MCF 10A (cell line): ENCODE measurements around the gene RDH11. TPM values are rescaled to one million over a fixed set of nuclear protein-coding genes. Genes with fewer than 3 reads are reported as not detected.

Source experiments
- BruUV-seq: library from RNA; stranded (reverse); fragments of 400-500 nt; replicated peaks from 2 replicates; lab custom pipeline; 2021; lab: Mats Ljungman, UMichigan
- CTCF ChIA-PET: fragments of 300-600 bp; sonication (Branson Sonifier 250); formaldehyde crosslinking; extraction: SDS; loops from one replicate; lab custom pipeline; 2021; ENCODE audit warnings: antibody characterized with exemption, inconsistent platforms; lab: Yijun Ruan, JAX
- POLR2A ChIA-PET: fragments of 300-600, 350-650 bp; sonication (Branson Sonifier 250); formaldehyde crosslinking; extraction: SDS; loops from one replicate; lab custom pipeline; 2020; ENCODE audit warnings: antibody characterized with exemption, inconsistent platforms; lab: Yijun Ruan, JAX
- DNase-seq: peaks from one replicate; pipeline ENCODE4 v3.0.0-alpha.2; 2018; ENCODE audit not compliant: unreplicated experiment
- H3K27ac Mint-ChIP-seq: one replicate; pipeline ENCODE4 v1.8.0; 2022; ENCODE audit warnings: mild to moderate bottlenecking, low read depth, mixed read lengths; ENCODE audit not compliant: unreplicated experiment
- H3K27me3 Mint-ChIP-seq: one replicate; pipeline ENCODE4 v1.8.0; 2022; ENCODE audit warnings: mixed read lengths; ENCODE audit not compliant: insufficient read depth, unreplicated experiment
- H3K36me3 Mint-ChIP-seq: one replicate; pipeline ENCODE4 v1.8.0; 2022; ENCODE audit warnings: mild to moderate bottlenecking, moderate library complexity, mixed read lengths; ENCODE audit not compliant: insufficient read depth, unreplicated experiment
- H3K4me1 Mint-ChIP-seq: one replicate; pipeline ENCODE4 v1.8.0; 2022; ENCODE audit warnings: mixed read lengths; ENCODE audit not compliant: insufficient read depth, unreplicated experiment
- H3K4me3 Mint-ChIP-seq: one replicate; pipeline ENCODE4 v1.8.0; 2022; ENCODE audit warnings: mild to moderate bottlenecking, moderate library complexity, mixed read lengths; ENCODE audit not compliant: unreplicated experiment
- H3K9me3 Mint-ChIP-seq: one replicate; pipeline ENCODE4 v1.8.0; 2022; ENCODE audit warnings: mixed read lengths; ENCODE audit not compliant: unreplicated experiment
- intact Hi-C: fragments of 100-400 bp; cut with micrococcal nuclease; formaldehyde crosslinking; loops from 2 replicates; pipeline ENCODE4 v1.14.1; 2022
- total RNA-seq: library from RNA; stranded (reverse); gene quantifications from 2 replicates; pipeline ENCODE4 v1.2.3, GENCODE V29; 2022
- TF ChIP-seq, protein P1 (sequence below): fragments of 200-600 bp; IDR thresholded peaks from one replicate; pipeline ENCODE4 v1.8.0; 2022; ENCODE audit warnings: antibody characterized with exemption, mild to moderate bottlenecking; ENCODE audit not compliant: unreplicated experiment

Gene RDH11
- total RNA-seq, 1 experiment from 2014 or later = 40.9 TPM

DNA sequence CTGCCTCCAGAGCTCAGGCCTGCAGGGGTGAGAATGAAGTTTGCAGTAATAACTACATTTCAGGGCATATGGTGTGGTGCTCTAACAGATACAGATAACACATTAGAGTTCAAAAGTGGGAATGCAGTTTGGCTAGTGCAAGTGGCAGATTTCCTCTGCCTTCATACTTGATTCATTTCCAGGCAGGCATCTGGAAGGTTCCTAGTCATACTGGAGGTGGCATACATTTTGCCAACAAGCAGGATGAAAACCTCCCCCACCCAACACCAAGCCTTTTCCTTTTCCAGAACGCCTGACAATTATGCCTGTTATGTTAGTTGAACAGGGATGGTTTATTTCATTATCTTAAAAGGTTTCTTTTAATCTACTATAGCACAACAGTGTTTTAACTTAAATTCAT, 45.4 kb downstream of the RDH11 start:
- DNase-seq = no peak
- H3K27ac Mint-ChIP-seq = peak overlapping the region; percentile 93
- no peak overlapping the region for H3K4me3 Mint-ChIP-seq
- ChIA-PET POLR2A (interaction anchor here (0.6 to 1.7 kb wide), 9 partner anchors 10 to 1142 kb away, joined by 3 to 8 read pairs (median 3); no protein-coding TSS in a partner anchor), CTCF (interaction anchor here (0.5 to 1.8 kb wide), 5 partner anchors 11 to 50 kb away, joined by 3 to 7 read pairs (median 4); no protein-coding TSS in a partner anchor)
- peaks cover 16% of the 10 kb centered on the region for H3K4me1 Mint-ChIP-seq
- no peaks in the 10 kb centered on the region for H3K27me3 Mint-ChIP-seq
- no peaks in the 10 kb centered on the region for H3K9me3 Mint-ChIP-seq
- peaks cover 58% of the 10 kb centered on the region for H3K36me3 Mint-ChIP-seq
- TF ChIP-seq, protein P1, sequence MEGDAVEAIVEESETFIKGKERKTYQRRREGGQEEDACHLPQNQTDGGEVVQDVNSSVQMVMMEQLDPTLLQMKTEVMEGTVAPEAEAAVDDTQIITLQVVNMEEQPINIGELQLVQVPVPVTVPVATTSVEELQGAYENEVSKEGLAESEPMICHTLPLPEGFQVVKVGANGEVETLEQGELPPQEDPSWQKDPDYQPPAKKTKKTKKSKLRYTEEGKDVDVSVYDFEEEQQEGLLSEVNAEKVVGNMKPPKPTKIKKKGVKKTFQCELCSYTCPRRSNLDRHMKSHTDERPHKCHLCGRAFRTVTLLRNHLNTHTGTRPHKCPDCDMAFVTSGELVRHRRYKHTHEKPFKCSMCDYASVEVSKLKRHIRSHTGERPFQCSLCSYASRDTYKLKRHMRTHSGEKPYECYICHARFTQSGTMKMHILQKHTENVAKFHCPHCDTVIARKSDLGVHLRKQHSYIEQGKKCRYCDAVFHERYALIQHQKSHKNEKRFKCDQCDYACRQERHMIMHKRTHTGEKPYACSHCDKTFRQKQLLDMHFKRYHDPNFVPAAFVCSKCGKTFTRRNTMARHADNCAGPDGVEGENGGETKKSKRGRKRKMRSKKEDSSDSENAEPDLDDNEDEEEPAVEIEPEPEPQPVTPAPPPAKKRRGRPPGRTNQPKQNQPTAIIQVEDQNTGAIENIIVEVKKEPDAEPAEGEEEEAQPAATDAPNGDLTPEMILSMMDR = no peak
- no TSS peak for BruUV-seq
- intact Hi-C loops = no loop called here

DNA sequence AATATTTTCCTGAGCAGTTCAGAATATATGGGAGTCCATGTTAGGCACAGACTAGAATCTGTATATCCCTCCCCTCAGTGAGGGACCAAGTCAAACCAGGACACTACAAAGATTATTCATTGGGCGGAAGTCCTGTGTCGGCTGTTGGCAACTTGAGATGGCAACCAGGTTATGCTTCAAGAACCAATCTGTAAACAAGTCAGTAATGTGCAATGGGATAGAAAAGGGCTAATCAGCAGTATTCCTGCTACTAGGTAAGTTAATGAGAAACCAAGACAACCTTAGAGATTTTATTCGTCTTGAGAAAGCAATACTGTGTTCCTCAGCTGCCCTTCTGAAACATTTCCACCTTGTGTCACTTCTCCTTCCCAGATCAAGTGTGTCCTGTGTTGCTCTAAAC, 49.4 kb downstream of the RDH11 start:
- no peaks in the 10 kb centered on the region for H3K27me3 Mint-ChIP-seq
- no peak overlapping the region for H3K27ac Mint-ChIP-seq
- CTCF ChIA-PET = no interaction called here
- TF ChIP-seq, protein P1 = no peak
- no TSS peak for BruUV-seq
- intact Hi-C loops = no loop called here
- H3K4me3 Mint-ChIP-seq = no peak overlapping the region
- POLR2A ChIA-PET = no interaction called here
- H3K36me3 Mint-ChIP-seq = peaks cover 46% of the 10 kb centered on the region
- no peak for DNase-seq
- H3K9me3 Mint-ChIP-seq = no peaks in the 10 kb centered on the region
- H3K4me1 Mint-ChIP-seq = peaks cover 13% of the 10 kb centered on the region

DNA sequence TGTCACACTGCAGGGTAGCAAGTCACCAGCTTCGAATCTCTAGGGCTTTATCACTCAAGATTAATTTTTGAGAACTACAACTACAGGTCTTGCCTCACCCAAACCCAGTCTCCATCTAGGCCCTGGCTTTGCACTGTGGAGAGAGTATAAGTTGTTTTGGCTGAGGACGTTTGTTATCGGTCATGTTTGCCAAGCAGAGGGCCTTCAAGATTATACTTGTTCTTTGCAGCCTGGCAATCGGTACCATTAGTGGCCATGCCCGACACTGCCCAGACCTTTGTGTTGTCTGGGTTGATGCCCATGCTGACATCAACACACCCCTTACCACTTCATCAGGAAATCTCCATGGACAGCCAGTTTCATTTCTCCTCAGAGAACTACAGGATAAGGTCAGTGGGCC, 50.1 kb downstream of the RDH11 start:
- DNase-seq = no peak
- H3K27ac Mint-ChIP-seq = no peak overlapping the region
- POLR2A ChIA-PET = interaction anchor here (1.0 kb wide), 1 partner anchor 27 kb away, joined by 3 read pairs; no protein-coding TSS in a partner anchor
- H3K36me3 Mint-ChIP-seq = peaks cover 38% of the 10 kb centered on the region
- peaks cover 6% of the 10 kb centered on the region for H3K4me1 Mint-ChIP-seq
- CTCF ChIA-PET = no interaction called here
- intact Hi-C loops = no loop called here
- TF ChIP-seq, protein P1 = no peak
- H3K9me3 Mint-ChIP-seq = no peaks in the 10 kb centered on the region
- H3K27me3 Mint-ChIP-seq = no peaks in the 10 kb centered on the region
- no peak overlapping the region for H3K4me3 Mint-ChIP-seq
- no TSS peak for BruUV-seq

DNA sequence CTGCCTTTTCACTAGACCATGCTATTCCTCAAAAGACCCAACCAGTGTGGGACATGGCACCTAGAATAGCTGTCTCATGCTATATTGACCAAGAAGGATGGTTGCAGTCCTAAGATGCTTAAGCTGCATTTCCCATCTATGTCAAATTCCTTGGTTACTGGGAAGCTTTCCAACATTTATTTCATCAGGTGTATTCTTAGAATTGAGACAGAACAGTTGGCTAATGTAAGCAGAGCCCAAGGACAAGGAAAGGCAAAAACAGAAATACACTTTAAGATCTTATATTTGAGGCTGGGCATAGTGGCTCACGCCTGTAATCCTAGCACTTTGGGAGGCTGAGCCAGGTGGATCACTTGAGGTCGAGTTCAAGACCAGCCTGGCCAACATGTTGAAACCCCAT, 51.1 kb downstream of the RDH11 start:
- intact Hi-C loops = no loop called here
- DNase-seq = peak; percentile 20
- H3K4me1 Mint-ChIP-seq = peaks cover 5% of the 10 kb centered on the region
- CTCF ChIA-PET = interaction anchor here (0.5 to 1.9 kb wide), 7 partner anchors 22 to 227 kb away, joined by 3 to 14 read pairs (median 3); no protein-coding TSS in a partner anchor
- no peak overlapping the region for H3K27ac Mint-ChIP-seq
- peaks cover 31% of the 10 kb centered on the region for H3K36me3 Mint-ChIP-seq
- POLR2A ChIA-PET = interaction anchor here (0.6 to 1.5 kb wide), 12 partner anchors 9 to 60 kb away, joined by 3 to 7 read pairs (median 3); partner anchors contain the start of genes ARG2, PIGH and RDH11
- TF ChIP-seq, protein P1 = no peak
- no peaks in the 10 kb centered on the region for H3K9me3 Mint-ChIP-seq
- no TSS peak for BruUV-seq
- H3K4me3 Mint-ChIP-seq = no peak overlapping the region
- H3K27me3 Mint-ChIP-seq = no peaks in the 10 kb centered on the region
